ENCODE measurements around the gene ENAM.

The ENAM gene
- total RNA-seq = 0 reads per million in 4 donors

- no peak for DNase-seq
These were observed at the start of gene ENAM for GRCh38 chr4:70628444-70628843. ENAM (plus strand) TSS chr4:70628744; CDS start chr4:70629501, 757 bp downstream.

GRCh38 chr4:70581980-70582379 is 46.6 kb upstream of the ENAM start:
- DNase-seq = no peak

DNA sequence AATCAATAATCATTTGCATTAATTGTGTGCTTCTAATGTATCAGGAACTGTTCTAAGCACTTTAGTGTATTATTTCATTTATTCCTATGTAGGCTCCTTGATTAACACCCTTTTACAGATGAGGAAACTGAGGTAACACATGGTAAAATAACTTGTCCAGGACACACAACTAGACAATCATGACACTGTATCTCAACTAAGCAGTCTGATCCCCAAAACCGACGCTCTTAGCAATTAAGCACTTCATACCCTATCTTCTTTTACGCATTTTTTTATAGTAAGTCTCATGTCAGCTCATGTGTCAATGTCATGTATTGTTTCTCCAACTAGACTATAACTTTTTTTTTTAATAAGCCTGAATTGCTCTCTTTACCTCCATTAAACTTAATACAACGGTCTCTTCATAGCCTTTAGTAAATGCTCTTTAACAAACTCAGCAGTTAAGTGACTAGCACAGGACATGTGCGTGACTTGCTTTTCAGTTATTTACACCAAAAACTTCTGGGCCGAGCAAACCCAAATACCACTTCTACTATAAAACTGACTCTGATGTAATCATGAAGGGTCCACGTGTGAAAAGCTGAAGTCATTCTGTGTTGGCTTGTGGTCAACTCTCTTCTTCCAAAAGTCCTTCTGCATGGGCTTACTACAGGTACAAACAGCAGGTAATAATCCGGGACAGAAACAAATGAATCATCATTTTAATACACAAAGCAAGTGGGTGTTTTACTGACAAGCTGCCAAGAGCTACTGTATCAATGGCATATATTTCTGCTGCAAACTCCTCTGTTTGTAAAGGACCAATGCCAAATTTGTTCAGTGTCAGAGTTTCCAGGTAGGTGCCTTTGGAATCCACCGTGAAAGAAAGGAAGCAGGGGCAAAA is 44.4 kb upstream of the ENAM start:
- DNase-seq = no peak

DNA sequence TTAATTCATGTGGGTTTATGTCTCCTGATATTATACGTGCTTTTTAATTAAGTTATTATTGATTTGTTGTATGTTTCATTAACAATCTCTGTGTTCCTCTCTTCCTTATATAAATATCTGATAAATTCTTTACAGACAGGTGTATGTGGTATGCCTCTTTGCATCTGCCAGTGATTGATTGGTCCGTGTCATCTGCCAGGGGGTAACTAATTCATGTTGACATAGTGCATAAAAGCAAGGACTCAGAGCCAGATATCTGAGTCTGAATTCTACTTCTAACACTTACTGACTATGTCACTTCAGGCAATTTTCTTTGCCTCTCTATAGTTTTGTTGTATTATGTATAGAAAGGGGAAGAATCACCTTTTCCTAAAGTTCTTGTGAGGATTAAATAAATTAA is 41.7 kb upstream of the ENAM start:
- DNase-seq = no peak

DNA sequence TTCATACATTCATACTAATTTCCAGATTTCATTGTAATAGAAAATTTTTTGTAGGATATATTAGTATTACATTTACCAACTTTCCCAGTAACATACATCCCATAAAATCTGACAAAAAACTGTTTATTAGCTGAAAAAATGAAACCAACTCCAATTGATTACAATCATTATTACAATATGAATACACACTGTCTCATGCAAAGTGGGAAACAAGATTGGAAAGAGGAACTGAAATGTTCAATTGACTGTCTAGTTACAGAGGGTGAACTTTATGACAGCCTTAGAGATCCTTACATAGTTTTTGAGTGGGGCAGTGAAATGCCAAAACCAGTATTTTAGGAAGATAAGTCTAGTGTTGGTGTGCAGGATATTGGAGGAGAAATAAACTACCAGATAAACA is 38.8 kb upstream of the ENAM start:
- no peak for DNase-seq

- no peak for DNase-seq
These were observed 36.5 kb upstream of the ENAM start, which contains the start of gene AMBN for GRCh38 chr4:70591955-70592582. AMBN (plus strand) TSS chr4:70592256; CDS start chr4:70592359, 103 bp downstream.

DNA sequence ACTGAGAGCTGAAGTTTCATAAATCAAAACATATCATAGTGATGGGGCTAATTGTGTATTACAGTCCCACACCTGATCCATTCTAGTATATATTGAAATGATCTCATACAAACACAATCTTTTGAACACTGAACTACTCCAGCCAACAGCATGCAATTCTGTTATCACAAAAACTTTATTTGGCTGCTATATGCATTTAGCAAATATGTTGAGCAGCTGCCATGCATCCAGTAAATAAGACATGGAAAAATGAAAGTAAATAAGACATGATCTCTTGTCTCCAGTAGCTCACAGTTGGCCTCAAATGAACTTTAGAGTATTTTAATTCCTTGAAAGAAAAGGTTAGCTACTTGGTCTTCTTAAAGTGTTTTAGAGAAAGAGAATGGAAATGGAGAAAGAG is 34.3 kb upstream of the ENAM start:
- DNase-seq = no peak

DNA sequence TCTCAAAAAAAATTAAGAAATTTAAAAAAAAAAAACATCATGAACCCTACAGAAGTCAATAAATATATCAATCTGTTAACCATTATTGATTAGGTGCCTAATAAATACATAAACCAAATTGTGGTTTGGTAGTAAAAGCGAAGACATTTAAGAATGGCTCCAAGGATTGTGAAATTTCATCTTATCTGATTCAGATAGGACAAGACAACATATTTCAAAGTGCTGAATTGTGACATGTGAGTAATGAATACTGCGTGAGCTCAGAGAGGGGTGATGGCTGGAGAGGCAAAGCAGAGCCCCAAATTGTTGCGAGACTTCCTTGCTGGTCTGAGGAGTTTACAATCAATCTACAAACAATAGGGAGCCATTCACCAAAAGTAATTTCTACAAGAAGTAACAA is 28.2 kb upstream of the ENAM start:
- no peak for DNase-seq

GRCh38 chr4:70600977-70601376 is 27.6 kb upstream of the ENAM start:
- DNase-seq = no peak

DNA sequence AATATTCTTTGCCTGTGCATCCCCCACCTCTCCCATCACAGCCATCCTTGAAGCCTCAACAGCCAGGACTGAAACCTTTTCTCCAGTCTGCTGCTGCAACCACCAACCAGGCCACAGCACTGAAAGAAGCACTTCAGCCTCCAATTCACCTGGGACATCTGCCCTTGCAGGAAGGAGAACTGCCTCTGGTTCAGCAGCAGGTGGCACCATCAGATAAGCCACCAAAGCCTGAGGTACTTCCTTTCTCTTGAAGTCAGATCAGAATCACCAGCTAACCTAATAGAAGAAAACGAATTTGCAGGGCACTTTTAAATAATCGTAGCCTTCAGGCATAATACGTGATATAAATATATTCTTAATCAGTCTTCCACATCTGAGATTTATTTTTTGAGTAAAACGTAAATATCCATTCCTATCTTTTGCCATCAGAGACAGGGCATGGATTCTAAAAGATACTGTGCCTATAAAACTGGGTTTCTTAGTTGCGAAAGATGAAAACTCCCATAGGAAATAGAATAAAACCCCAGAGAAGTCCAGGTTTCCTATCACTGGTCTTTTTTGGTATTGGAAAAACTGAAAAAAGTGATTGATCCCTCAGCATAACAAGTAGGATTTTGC is 27.0 kb upstream of the ENAM start:
- DNase-seq = peak; percentile 32 to 61 (median 39)

- DNase-seq = no peak
These were observed 24.7 kb upstream of the ENAM start for GRCh38 chr4:70603856-70604255.

DNA sequence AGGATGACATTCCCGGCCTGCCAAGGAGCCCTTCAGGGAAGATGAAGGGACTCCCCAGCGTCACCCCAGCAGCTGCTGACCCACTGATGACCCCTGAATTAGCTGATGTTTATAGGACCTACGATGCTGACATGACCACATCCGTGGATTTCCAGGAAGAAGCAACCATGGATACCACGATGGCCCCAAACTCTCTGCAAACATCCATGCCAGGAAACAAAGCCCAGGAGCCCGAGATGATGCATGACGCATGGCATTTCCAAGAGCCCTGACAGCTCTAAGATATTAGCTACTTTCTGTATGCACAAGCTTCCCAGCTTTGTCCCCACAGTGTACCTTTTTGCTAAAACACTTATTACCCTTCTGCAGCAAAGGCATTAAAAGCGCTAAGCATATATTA is 22.1 kb upstream of the ENAM start:
- DNase-seq = no peak

GRCh38 chr4:70607334-70607853 is 21.1 kb upstream of the ENAM start:
- no peak for DNase-seq

DNA sequence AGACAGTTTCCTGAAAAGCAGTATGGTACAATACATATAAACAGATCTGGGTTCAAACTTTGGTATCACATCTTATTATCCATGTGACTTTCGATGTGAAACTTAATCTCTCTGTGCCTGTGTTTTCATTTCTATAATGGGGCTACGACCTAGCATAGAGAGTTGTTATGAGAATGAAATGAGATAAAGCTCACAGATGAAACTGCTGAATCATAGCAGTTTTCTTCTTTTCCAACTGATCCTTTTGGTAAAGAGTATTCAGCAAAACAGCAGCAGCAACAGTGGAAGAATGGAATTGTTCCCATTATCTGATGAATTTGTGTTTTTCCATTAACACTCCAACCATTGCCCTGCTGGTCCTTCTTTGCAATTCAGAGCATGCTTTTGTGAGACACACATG is 20.2 kb upstream of the ENAM start:
- DNase-seq = no peak

DNA sequence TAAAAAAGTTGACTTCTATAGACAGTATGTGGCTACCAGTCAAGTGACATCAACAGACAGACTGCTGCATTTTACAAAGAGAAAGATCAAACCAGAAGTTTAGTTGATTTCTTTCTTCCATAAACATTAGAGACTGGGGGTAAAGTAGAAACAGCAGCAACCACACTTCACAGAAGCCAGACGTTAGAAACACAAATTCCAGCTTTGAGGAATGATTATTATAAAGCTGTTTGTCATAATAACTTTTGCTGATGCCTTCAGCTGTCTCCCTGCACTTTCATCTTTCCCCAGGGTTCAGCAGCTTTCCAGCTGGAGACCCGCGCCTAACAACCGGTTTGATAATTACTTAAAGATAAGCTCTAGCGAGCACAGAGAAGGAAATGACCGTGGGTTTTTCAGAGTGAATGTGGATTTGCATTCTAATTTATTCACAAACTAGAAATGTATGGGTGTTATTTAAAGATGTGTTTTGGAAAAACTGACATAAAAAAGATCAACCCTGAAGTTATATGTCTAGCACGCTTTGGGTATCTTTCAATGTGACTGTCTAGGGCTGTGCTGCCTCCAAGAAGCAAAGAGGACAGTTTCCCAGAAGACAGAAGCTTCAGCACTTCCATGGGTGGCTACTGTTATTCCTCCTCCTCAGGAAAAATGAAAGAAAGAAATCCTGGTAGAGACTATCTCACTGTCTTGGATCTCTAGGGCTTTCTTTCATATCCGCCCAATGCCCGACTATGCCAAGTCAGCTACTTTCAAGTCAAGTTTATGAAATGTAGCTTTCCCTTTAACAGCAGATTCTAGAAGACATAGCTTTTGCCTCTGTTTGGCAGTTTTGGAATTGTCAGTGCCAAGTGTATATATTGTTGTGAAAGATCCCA is 15.0 kb upstream of the ENAM start:
- DNase-seq = no peak

GRCh38 chr4:70614184-70614555 is 14.4 kb upstream of the ENAM start:
- no peak for DNase-seq

DNA sequence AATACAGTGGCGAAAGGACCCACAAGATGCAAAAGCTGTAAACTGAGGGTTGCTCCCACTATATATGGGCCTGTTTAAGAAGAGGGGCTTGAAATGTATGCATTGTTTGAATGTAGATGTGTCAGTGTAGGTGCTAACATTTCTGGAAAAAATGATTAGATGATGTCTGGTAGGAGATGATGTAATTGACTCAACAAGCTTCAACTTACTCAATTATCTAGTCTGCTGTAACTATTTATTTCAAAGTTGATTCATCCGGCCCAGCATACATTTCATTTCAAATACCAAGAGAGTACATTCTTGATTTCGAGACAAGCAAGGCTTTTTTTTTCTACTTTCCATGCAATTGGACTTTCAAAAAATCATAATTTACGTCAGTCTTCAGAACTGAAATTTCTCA is 9.3 kb upstream of the ENAM start:
- DNase-seq = peak in 1 of 5 donors; percentile 38

DNA sequence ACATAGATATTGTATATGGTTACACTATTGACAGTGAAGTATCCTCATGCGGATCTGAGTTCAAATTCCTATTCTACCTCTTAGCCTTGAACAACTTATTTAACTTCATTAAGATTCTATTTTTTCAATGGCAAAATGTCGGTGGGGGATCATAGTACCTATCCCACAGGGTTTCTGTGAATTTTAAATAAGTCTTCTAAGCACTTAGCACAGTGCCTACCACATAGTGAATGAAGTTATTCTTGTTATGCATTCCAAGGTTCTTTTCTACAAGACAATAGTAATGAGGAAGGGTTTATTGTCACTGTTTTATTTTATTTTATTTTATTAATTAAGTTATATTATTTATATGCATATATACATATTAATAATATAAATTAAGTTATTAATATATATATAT is 8.8 kb upstream of the ENAM start:
- no peak for DNase-seq

DNA sequence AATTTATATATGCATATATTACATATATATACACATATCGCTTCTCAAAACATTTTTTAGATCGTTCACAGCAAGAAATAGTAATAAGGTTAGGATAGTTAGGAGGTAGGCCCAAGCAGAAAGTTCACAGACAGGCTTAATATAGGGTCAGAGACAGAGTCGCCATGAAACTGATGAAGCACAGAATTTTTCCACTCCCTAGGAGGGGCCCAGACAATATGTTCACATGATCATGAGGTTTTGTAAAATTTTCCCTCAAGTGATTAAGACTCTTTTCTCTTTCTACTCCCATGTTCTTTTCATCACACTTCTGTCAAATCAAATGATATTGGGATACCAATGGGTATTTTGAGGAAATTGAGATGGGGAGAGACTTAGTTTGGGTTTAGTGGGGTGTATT is 5.2 kb upstream of the ENAM start:
- DNase-seq = peak in 1 of 5 donors; percentile 18

DNA sequence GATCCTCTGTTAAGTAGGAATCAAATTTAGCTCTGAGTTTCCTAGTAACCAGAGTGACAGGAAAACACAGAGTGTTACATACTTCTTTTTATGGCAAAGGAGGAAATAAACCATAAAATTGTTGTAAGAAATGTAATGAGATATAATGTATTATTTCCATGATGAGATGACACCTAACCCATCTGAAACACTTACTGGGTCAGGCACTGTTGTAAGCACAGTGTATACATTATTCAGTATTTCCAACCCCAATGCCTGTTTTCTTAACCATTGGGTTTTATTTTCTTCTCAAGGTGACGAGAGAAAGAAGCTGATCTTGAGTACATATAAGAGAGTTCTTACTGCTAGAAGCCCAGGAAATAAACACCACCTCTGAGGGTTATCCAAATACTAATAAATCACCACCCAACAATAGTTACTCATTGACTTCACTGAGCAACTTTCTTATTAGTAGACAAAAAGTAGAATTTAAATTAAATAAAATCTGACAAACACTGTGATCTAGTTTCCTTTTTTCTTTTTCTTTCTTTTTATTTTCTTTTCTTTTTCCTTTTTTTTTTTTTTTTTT is 4.2 kb upstream of the ENAM start:
- DNase-seq = no peak

GRCh38 chr4:70627620-70628019 is 924 bp upstream of the ENAM start:
- no peak for DNase-seq

DNA sequence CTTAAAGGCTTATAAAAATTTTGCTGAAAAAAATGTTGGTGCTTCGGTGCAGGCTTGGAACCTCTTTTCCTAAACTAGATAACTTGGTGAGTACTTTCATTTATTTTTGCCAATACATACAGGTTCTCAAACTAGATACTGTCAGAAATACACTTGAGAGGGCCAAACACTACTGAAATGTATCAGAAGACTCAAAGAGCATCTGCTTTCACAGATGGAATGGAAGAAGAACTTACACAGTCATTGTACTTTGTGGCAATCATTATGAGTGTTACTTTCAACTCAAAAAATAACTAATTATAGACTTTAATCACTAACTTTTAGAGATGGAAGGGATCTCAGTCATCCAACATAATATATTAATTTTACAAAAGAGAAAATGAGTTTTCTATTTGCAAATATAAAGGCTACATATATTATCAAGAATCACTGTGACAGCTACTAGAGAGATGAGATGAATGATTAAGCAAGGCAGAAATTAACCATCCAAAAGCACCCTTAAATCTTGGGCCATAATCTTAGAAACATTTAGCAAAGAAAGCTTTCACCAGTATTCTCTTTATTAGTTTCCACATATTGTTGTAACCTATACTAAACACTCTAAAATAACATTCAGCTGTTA is 1.0 kb downstream of the ENAM start:
- DNase-seq = no peak

Measured in T-helper 1 cell (primary cell).